ENCODE measurements around the gene SLC25A13.

Gene SLC25A13

DNA sequence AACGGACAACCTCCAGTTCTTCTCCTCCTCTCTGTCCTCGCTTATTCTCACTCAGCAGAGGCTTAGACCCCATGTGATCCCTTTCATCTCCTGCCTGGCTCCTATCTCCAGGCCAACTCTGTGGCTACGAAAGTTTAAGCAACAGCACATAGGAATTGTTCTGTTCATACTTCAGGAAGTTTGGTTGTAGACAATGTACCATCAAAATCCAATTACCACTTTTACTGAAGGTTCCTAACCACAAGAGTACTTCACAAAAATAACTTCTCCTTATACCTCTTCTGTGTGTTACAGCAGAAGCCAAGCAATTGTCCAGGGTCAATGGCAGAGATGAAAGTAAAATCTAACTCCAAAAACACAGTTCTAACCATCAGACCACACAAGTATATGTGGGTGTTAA lies 80.0 kb downstream of the SLC25A13 start:
- DNase-seq (ENCODE audit: low spot score) = no peak

GRCh38 chr7:96238976-96239766 lies 82.7 kb downstream of the SLC25A13 start:
- no peak for DNase-seq (ENCODE audit: low spot score)

GRCh38 chr7:96238474-96238873 lies 83.4 kb downstream of the SLC25A13 start:
- DNase-seq (ENCODE audit: low spot score) = peak; percentile 29

- DNase-seq (ENCODE audit: low spot score) = no peak
Observed at GRCh38 chr7:96237040-96237439, 84.9 kb downstream of the SLC25A13 start.

GRCh38 chr7:96236198-96237039 lies 85.5 kb downstream of the SLC25A13 start:
- peak; percentile 74 for DNase-seq (ENCODE audit: low spot score)

GRCh38 chr7:96235281-96235680 lies 86.6 kb downstream of the SLC25A13 start:
- no peak for DNase-seq (ENCODE audit: low spot score)

DNA sequence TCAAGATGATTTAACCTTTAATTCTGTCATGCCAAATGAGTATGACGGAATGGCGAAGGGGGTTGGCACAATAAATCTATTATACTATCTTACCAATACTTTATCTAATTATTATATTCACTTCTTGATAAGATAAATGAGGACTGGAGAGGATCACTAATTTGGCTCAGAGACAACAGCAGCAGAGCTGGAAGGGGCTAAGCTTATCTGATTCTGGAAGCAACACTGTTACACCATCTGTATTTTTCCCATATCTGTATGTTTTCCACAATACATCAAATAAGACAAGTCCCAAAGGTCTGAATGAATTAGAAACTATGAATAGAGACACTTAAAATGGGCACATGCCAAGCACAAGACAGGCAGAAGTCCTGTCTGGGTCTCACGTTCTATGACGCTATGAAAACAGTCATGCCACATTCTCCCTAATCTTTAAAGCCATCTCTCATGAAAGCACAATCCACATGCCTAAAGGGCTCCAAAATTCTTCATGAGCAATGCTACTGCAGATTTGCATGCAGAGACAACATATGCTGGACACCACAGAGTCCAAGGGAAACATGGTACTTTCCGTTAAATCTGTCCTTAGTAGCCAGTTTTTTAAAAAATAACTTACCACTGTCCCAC lies 88.3 kb downstream of the SLC25A13 start:
- DNase-seq (ENCODE audit: low spot score) = no peak

GRCh38 chr7:96233084-96233483 lies 88.8 kb downstream of the SLC25A13 start:
- DNase-seq (ENCODE audit: low spot score) = no peak

- DNase-seq (ENCODE audit: low spot score) = no peak
Observed at GRCh38 chr7:96228760-96229159, 93.1 kb downstream of the SLC25A13 start.

- DNase-seq (ENCODE audit: low spot score) = no peak
Observed at GRCh38 chr7:96225251-96225650, 96.6 kb downstream of the SLC25A13 start.

- peak; percentile 40 for DNase-seq (ENCODE audit: low spot score)
Observed at GRCh38 chr7:96224685-96225084, 97.2 kb downstream of the SLC25A13 start.

DNA sequence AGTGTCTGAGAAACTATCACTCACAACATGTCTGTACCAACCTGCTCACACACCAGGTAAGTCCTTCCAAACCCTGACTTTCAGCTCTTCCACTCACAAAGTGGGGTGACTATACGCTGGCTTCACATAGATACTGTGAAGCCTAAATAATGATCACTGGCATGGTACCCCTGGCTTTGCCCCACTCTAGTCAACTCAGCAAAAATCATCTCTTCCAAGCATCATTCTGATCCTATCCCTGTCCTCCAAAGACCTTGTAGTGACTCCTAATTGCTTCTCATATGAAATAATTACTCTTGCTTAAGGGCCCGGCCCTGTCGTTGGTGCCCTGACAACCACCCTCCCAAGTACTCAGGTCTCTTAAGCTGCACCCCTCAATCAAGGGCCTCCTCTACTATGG lies 97.8 kb downstream of the SLC25A13 start:
- DNase-seq (ENCODE audit: low spot score) = no peak

DNA sequence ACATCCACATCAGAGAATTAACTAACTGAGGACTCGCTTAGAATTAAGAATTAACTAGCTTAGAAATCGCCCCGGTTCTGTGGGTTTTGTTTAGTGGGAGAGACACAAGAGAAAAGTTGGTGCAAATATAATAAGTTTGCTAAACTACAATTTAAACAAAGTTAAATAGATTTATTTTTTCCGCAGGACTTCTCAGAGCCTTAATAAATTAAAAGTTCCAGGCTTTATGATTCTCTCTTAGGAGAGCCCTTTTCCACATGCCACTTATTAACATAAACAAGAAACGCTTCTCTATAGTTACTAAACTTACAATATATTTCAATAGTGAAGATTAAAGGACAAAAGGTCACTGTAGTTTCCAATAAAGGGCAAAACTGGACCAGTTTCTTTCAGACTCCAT lies 100.0 kb downstream of the SLC25A13 start:
- no peak for DNase-seq (ENCODE audit: low spot score)

GRCh38 chr7:96219378-96220130 lies 102.3 kb downstream of the SLC25A13 start:
- DNase-seq (ENCODE audit: low spot score) = peak; percentile 59

DNA sequence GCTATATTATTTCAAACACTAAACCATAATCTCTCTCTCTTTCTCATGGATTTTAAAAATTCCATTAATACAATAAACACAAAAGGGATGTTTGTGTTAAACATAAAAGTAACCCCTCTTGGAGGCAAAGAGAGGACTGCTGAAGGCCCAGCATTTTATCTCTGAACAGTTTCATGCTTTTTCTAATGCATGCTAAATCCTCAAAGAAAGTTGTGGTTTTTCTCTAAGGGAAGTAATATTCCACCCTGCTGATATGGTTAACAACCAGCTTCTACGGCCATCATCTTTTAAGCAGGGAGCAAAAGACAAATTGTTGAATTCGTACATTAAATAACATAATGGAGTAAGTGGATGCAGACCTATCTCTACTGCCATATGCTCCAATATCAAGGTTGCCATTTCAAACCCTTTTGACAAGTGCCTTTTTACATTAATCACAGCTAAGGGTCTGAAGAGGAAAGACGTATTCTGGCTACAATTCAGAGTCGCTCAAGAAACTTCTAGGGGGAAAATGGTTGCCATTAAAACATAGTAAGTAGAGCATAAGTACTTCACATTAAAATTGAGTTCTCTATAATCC lies 103.1 kb downstream of the SLC25A13 start:
- no peak for DNase-seq (ENCODE audit: low spot score)

GRCh38 chr7:96217147-96217546 lies 104.8 kb downstream of the SLC25A13 start:
- DNase-seq (ENCODE audit: low spot score) = no peak

DNA sequence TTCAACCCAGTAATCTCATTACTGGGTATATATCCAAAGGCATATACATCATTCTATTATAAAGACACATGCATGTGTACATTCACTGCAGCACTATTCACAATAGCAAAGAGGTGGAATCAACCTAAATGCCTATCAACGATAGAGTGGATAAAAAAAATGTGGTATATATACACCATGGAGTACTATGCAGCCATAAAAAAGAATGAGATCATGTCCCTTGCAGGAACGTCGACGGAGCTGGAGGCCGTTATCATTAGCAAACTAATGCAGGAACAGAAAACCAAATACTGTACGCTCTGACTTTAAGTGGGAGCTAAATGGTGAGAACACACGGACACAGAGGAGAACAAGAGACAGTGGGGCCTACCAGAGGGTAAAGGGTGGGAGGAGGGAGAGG lies 105.5 kb downstream of the SLC25A13 start:
- no peak for DNase-seq (ENCODE audit: low spot score)

DNA sequence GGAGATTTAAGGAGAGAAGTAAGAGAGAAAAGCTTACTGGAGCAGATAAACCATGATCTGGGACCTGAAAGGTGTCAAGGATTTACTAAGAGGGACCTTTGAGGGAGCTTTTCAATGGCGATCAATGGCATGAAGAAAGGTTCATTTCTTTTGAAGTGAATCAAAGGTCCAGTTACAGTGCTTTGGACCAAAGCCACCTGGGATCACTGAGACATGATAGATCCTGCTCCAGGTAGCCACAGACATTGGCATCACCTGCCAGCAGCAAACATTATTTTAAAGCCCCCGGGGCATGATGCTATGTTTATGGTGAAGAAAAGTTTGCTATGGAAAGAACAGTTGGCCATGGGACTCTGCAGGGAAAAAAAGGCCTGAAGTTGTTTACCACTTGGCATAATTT lies 109.4 kb downstream of the SLC25A13 start:
- no peak for DNase-seq (ENCODE audit: low spot score)

- no peak for DNase-seq (ENCODE audit: low spot score)
Observed at GRCh38 chr7:96211954-96212353, 109.9 kb downstream of the SLC25A13 start.

- no peak for DNase-seq (ENCODE audit: low spot score)
Observed at GRCh38 chr7:96205665-96206064, 116.2 kb downstream of the SLC25A13 start.

DNA sequence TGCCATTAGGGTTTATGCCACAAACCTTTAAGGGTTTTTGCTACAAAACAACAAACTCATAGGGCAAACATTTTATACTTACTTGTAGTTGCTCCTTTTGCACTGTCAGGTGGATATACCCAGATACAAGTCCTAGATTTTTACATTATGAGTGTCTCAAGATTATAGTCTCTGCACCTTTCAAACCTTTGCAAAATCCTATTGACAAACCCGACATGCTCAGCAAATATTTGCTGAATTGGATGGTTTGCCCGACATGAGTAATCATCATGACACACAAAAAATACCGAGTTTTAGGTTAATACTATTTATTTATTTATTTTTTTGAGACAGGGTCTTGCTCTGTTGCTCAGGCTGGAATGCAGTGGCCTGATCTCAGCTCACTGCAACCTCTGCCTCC lies 117.3 kb downstream of the SLC25A13 start:
- no peak for DNase-seq (ENCODE audit: low spot score)

- no peak for DNase-seq (ENCODE audit: low spot score)
Observed at GRCh38 chr7:96203786-96204185, 118.1 kb downstream of the SLC25A13 start.
